Testis (tissue), 3 donors: Measurements from ENCODE around the gene ZNF805. TPM values are rescaled to one million over a fixed set of nuclear protein-coding genes. Genes with fewer than 3 reads are reported as not detected.

Experiments used
- DNase-seq: peaks from one replicate; pipeline ENCODE4 v3.0.0-alpha.2; 2019
- H3K27ac ChIP-seq, 2 donors: fragments of 200-600 bp; sonication (generic); one replicate each; pipeline ENCODE4 v1.5.1; 2019
- H3K27me3 ChIP-seq: fragments of 200-600 bp; sonication (generic); one replicate; pipeline ENCODE4 v1.5.1; 2019
- H3K36me3 ChIP-seq: fragments of 200-600 bp; sonication (generic); one replicate; pipeline ENCODE4 v1.5.1; 2017; ENCODE audit warnings: low read depth; ENCODE audit errors: missing control alignments
- H3K4me1 ChIP-seq: fragments of 200-600 bp; sonication (generic); one replicate; pipeline ENCODE4 v1.5.1; 2019
- H3K4me3 ChIP-seq, 2 donors: fragments of 200-600 bp; sonication (generic); one replicate each; pipeline ENCODE4 v1.5.1; 2017 to 2019
- H3K9me3 ChIP-seq: fragments of 200-600 bp; sonication (generic); one replicate; pipeline ENCODE4 v1.5.1; 2017
- CTCF ChIP-seq, 3 experiments: fragments of 450-650 bp in 2 of 3; fragments of 200-600 bp in 1 of 3; sonication (generic) in 1 of 3; IDR thresholded peaks; one replicate each; pipeline ENCODE4 v1.5.1; 2016 to 2019; ENCODE audit warnings: antibody characterized with exemption in 3 of 3, mild to moderate bottlenecking in 2 of 3, moderate library complexity in 1 of 3
- POLR2A ChIP-seq: fragments of 450-650 bp; IDR thresholded peaks from one replicate; pipeline ENCODE4 v1.6.1; 2017; ENCODE audit warnings: antibody characterized with exemption, mild to moderate bottlenecking, moderate library complexity
- WGBS, 2 donors: methylation state at CpG; one replicate each; pipeline ENCODE4 v1.1.5; 2018; 5-methylcytosine and 5-hydroxymethylcytosine counted together
- intact Hi-C: fragments of 100-400 bp; cut with DNase I; formaldehyde crosslinking; loops from one replicate; pipeline ENCODE4 v1.15.1; 2023; ENCODE audit warnings: low total_unique reads
- polyA plus RNA-seq: library from polyadenylated mRNA; stranded (reverse); fragments of 350-450 nt; fragmentation: Illumina TruSeq; extraction: RNeasy Lipid Tissue Mini Kit (QIAGEN cat#74804); gene quantifications from one replicate; pipeline ENCODE4 v1.2.3, GENCODE V29; 2014; ENCODE audit warnings: low read depth, low replicate concordance; ENCODE audit not compliant: insufficient read depth
- total RNA-seq, 2 donors: library from RNA; depleted of rRNA; stranded (reverse); fragments of >200 nt; gene quantifications; one replicate each; pipeline ENCODE4 v1.2.3, GENCODE V29; 2016

Gene ZNF805
- total and polyA plus RNA-seq, 3 donors from 2014 or later: 6.8 to 23.0 (median 19.6) TPM

DNA sequence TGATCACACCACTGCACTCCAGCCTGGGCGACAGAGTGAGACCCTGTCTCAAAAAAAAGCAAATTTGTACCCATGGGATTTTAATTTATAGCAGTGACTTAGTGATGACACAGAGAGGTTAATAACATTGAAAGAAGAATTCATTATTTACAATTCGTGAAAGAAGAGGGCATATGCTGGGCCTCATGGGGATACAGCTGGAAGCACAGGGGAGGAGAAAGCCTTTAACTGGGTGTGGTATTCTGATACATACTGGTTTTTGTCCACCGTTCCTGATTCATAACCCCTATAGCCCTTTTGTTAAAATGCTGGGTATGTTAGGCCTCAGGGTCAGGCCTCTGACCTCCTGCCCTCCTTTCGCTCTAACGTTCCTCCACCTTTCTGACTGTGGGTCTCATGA, 38.3 kb upstream of the ZNF805 start:
- DNase-seq: no peak

GRCh38 chr19:57210381-57210780, 30.1 kb upstream of the ZNF805 start:
- no peak for DNase-seq
- Histone ChIP-seq H3K36me3 (peaks cover 5% of the 10 kb centered on the region), H3K4me1 (no peaks in the 10 kb centered on the region), H3K27me3 (no peaks in the 10 kb centered on the region), H3K27ac (no peak overlapping the region), H3K4me3 (no peak overlapping the region), H3K9me3 (no peaks in the 10 kb centered on the region)
- TF ChIP-seq POLR2A (no peak), CTCF (IDR thresholded peaks at IDR 0.05) (no peak)
- WGBS, 2 donors: 86 to 100% methylated on average over 2 to 4 of the region's 4 CpGs
- intact Hi-C loops: no loop called here

More for the DNA sequence above, 38.3 kb upstream of the ZNF805 start:
- H3K9me3 ChIP-seq: no peaks in the 10 kb centered on the region
- H3K27ac ChIP-seq: no peak overlapping the region
- no peak overlapping the region for H3K4me3 ChIP-seq
- H3K27me3 ChIP-seq: no peaks in the 10 kb centered on the region
- 89 to 91% methylated on average over 5 of the region's 5 CpGs for WGBS, 2 donors
- H3K36me3 ChIP-seq: no peaks in the 10 kb centered on the region
- intact Hi-C loops: no loop called here
- TF ChIP-seq CTCF (IDR thresholded peaks at IDR 0.05) (no peak), POLR2A (no peak)
- H3K4me1 ChIP-seq: no peaks in the 10 kb centered on the region

DNA sequence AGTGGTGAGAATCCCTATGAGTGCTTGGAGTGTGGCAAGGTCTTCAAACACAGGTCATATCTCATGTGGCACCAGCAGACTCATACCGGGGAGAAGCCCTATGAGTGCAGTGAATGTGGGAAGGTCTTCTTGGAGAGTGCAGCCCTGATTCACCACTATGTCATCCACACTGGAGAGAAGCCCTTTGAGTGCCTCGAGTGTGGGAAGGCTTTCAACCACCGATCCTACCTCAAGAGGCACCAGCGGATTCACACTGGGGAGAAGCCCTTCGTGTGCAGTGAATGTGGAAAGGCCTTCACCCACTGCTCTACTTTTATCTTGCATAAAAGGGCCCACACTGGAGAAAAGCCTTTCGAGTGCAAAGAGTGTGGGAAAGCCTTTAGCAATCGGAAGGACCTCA, 28.3 kb upstream of the ZNF805 start:
- intact Hi-C loops: no loop called here
- Histone ChIP-seq H3K4me3 (no peak overlapping the region), H3K4me1 (no peaks in the 10 kb centered on the region), H3K27ac (no peak overlapping the region), H3K9me3 (no peaks in the 10 kb centered on the region), H3K36me3 (peaks cover 5% of the 10 kb centered on the region), H3K27me3 (no peaks in the 10 kb centered on the region)
- WGBS, 2 donors: 90 to 99% methylated on average over 7 of the region's 7 CpGs
- TF ChIP-seq POLR2A: no peak
- no peak for TF ChIP-seq CTCF (IDR thresholded peaks at IDR 0.05)
- no peak for DNase-seq

DNA sequence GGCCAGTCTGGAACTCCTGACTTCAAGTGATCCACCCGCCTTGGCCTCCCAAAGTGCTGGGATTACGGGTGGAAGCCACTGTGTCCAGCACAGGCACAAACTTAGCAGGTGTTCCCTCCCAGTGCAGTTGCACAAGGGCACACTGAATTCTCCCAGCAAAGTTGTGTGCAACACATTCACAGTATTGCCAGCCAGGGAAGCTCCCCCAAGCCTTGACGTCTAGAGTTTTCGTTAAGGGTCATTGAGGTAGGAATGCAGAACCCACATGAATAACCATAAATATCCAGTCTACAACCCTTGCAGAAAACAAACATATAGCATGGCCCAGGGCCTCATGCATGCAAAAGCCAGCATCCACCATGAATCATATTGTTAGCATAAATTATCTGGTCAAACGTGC, 12.9 kb upstream of the ZNF805 start:
- intact Hi-C loops: no loop called here
- H3K4me1 ChIP-seq: no peaks in the 10 kb centered on the region

More for the DNA sequence above, 12.9 kb upstream of the ZNF805 start:
- DNase-seq: no peak
- H3K27ac ChIP-seq: no peak overlapping the region
- no peak overlapping the region for H3K4me3 ChIP-seq
- no peaks in the 10 kb centered on the region for H3K27me3 ChIP-seq
- TF ChIP-seq POLR2A: no peak
- no peak for TF ChIP-seq CTCF (IDR thresholded peaks at IDR 0.05)
- no peaks in the 10 kb centered on the region for H3K9me3 ChIP-seq
- WGBS, 2 donors: 73 to 81% methylated on average over 5 of the region's 5 CpGs
- no peaks in the 10 kb centered on the region for H3K36me3 ChIP-seq
